Body of pancreas (tissue), 4 donors: ENCODE measurements around the gene PAFAH2. TPM values are rescaled to one million over a fixed set of nuclear protein-coding genes. Genes with fewer than 3 reads are reported as not detected.

Source experiments
- ATAC-seq: fragments of 150-250 bp; one replicate; pipeline ENCODE4 v1.9.1; 2016
- DNase-seq, 4 donors: peaks; one replicate each; pipeline ENCODE4 v3.0.0-alpha.2; 2019
- H3K27ac ChIP-seq, 4 donors: fragments of 200-600 bp; sonication (generic); 1 replicate in 3 of 4; 2 replicates in 1 of 4; pipeline versions ENCODE4 v1.5.1 to v1.6.1; 2016 to 2019; ENCODE audit warnings: mild to moderate bottlenecking in 1 of 4, mixed read lengths in 1 of 4, moderate library complexity in 1 of 4
- H3K27me3 ChIP-seq, 2 donors: fragments of 200-600 bp; sonication (generic); one replicate each; pipeline ENCODE4 v1.6.0; 2016; ENCODE audit warnings: mild to moderate bottlenecking in 1 of 2
- H3K36me3 ChIP-seq, 2 donors: fragments of 200-600 bp; sonication (generic); replicated peaks in 1 of 2; 2 replicates each; pipeline ENCODE4 v1.5.1; 2016; ENCODE audit warnings: low read depth in 2 of 2; ENCODE audit not compliant: insufficient read depth in 1 of 2
- H3K4me1 ChIP-seq: fragments of 200-600 bp; sonication (generic); one replicate; pipeline ENCODE4 v1.6.0; 2016
- H3K4me3 ChIP-seq, 2 donors: fragments of 200-600 bp; sonication (generic); 1 replicate in 1 of 2; 2 replicates in 1 of 2; pipeline ENCODE4 v1.5.1; 2016 to 2019
- H3K9me3 ChIP-seq, 3 donors: fragments of 200-600 bp; sonication (generic); 1 replicate in 2 of 3; 2 replicates in 1 of 3; pipeline ENCODE4 v1.5.1; 2016
- CTCF ChIP-seq, 7 experiments: fragments of 450-650 bp in 4 of 7; fragments of 200-600 bp in 3 of 7; sonication (generic) in 3 of 7; IDR thresholded peaks; one replicate each; pipeline ENCODE4 v1.5.1; 2016 to 2019; ENCODE audit warnings: antibody characterized with exemption in 7 of 7
- POLR2A ChIP-seq, 3 donors: fragments of 450-650 bp; IDR thresholded peaks; one replicate each; pipeline ENCODE4 v1.6.1; 2016; ENCODE audit warnings: antibody characterized with exemption in 3 of 3, mild to moderate bottlenecking in 2 of 3
- WGBS, 2 donors: methylation state at CpG; one replicate each; pipeline ENCODE4 v1.1.5; 2017; 5-methylcytosine and 5-hydroxymethylcytosine counted together
- intact Hi-C: fragments of 100-400 bp; cut with DNase I; formaldehyde crosslinking; loops from one replicate; pipeline ENCODE4 v1.15.1; 2023
- total RNA-seq, 2 donors: library from RNA; depleted of rRNA; stranded (reverse); fragments of >200 nt; gene quantifications; one replicate each; pipeline ENCODE4 v1.1.0, GENCODE V29; 2016

The PAFAH2 gene
- total RNA-seq, 2 donors from 2014 or later = 14.8 to 46.4 TPM

GRCh38 chr1:25959611-25960010 is 38.3 kb downstream of the PAFAH2 start:
- Histone ChIP-seq H3K9me3 (no peaks in the 10 kb centered on the region), H3K27me3 (no peaks in the 10 kb centered on the region), H3K4me3 (no peak overlapping the region), H3K36me3 (peaks cover 6 to 7% of the 10 kb centered on the region in 2 donors), H3K4me1 (no peaks in the 10 kb centered on the region), H3K27ac (no peak overlapping the region)
- intact Hi-C loops = no loop called here
- TF ChIP-seq CTCF (IDR thresholded peaks at IDR 0.05) (no peak), POLR2A (IDR thresholded peaks at IDR 0.05) (no peak)
- 93 to 96% methylated on average over 2 of the region's 2 CpGs for WGBS, 2 donors
- no peak for DNase-seq
- ATAC-seq = no peak

GRCh38 chr1:25958465-25958864 is 39.4 kb downstream of the PAFAH2 start:
- Histone ChIP-seq H3K4me3 (no peak overlapping the region), H3K27me3 (no peaks in the 10 kb centered on the region), H3K9me3 (no peaks in the 10 kb centered on the region), H3K4me1 (no peaks in the 10 kb centered on the region), H3K36me3 (peaks cover 6 to 7% of the 10 kb centered on the region in 2 donors), H3K27ac (no peak overlapping the region)
- DNase-seq = no peak
- intact Hi-C loops = no loop called here
- ATAC-seq = no peak
- 92 to 97% methylated on average over 5 to 6 of the region's 6 CpGs for whole genome bisulfite sequencing, 2 donors
- TF ChIP-seq POLR2A (IDR thresholded peaks at IDR 0.05) (no peak), CTCF (IDR thresholded peaks at IDR 0.05) (no peak)

- DNase-seq (no peak), ATAC-seq (no peak)
- H3K4me3 ChIP-seq = no peak overlapping the region
- no peaks in the 10 kb centered on the region for H3K27me3 ChIP-seq
- H3K4me1 ChIP-seq = no peaks in the 10 kb centered on the region
- H3K27ac ChIP-seq = no peak overlapping the region
- TF ChIP-seq POLR2A (IDR thresholded peaks at IDR 0.05) (no peak), CTCF (IDR thresholded peaks at IDR 0.05) (no peak)
- H3K9me3 ChIP-seq = no peaks in the 10 kb centered on the region
- intact Hi-C loops = no loop called here
- peaks cover 0 to 2% of the 10 kb centered on the region in 2 donors for H3K36me3 ChIP-seq
Observed at GRCh38 chr1:25955553-25955952, 42.3 kb downstream of the PAFAH2 start.

GRCh38 chr1:25954282-25954938 is 43.5 kb downstream of the PAFAH2 start:
- 78 to 79% methylated on average over 10 of the region's 10 CpGs for WGBS, 2 donors
- intact Hi-C loops = no loop called here
- no peaks in the 10 kb centered on the region for H3K36me3 ChIP-seq
- H3K4me3 ChIP-seq = no peak overlapping the region
- ATAC-seq (no peak), DNase-seq (no peak)
- H3K27me3 ChIP-seq = no peaks in the 10 kb centered on the region
- no peaks in the 10 kb centered on the region for H3K4me1 ChIP-seq
- TF ChIP-seq CTCF (IDR thresholded peaks at IDR 0.05) = no peak
- TF ChIP-seq POLR2A (IDR thresholded peaks at IDR 0.05) = no peak
- no peak overlapping the region for H3K27ac ChIP-seq
- H3K9me3 ChIP-seq = no peaks in the 10 kb centered on the region

- no peak for DNase-seq
- Histone ChIP-seq H3K4me1 (no peaks in the 10 kb centered on the region), H3K4me3 (no peak overlapping the region), H3K9me3 (no peaks in the 10 kb centered on the region), H3K27ac (no peak overlapping the region), H3K36me3 (no peaks in the 10 kb centered on the region), H3K27me3 (no peaks in the 10 kb centered on the region)
- intact Hi-C loops = no loop called here
- ATAC-seq = no peak
- TF ChIP-seq POLR2A (IDR thresholded peaks at IDR 0.05) (no peak), CTCF (IDR thresholded peaks at IDR 0.05) (no peak)
- 69 to 73% methylated on average over 4 of the region's 4 CpGs for WGBS, 2 donors
Observed at GRCh38 chr1:25952841-25953401, 44.9 kb downstream of the PAFAH2 start.
